Diencephalon (tissue), 1 donor: ENCODE results near the gene APCDD1. TPM values are rescaled to one million over a fixed set of nuclear protein-coding genes. Genes with fewer than 3 reads are reported as not detected.

Experiments used
- total RNA-seq: library from RNA; depleted of rRNA; stranded (reverse); fragments of >200 nt; gene quantifications from one replicate; pipeline ENCODE4 v1.2.3, GENCODE V29; 2014

The APCDD1 gene
- total RNA-seq: 26.8 TPM

DNA sequence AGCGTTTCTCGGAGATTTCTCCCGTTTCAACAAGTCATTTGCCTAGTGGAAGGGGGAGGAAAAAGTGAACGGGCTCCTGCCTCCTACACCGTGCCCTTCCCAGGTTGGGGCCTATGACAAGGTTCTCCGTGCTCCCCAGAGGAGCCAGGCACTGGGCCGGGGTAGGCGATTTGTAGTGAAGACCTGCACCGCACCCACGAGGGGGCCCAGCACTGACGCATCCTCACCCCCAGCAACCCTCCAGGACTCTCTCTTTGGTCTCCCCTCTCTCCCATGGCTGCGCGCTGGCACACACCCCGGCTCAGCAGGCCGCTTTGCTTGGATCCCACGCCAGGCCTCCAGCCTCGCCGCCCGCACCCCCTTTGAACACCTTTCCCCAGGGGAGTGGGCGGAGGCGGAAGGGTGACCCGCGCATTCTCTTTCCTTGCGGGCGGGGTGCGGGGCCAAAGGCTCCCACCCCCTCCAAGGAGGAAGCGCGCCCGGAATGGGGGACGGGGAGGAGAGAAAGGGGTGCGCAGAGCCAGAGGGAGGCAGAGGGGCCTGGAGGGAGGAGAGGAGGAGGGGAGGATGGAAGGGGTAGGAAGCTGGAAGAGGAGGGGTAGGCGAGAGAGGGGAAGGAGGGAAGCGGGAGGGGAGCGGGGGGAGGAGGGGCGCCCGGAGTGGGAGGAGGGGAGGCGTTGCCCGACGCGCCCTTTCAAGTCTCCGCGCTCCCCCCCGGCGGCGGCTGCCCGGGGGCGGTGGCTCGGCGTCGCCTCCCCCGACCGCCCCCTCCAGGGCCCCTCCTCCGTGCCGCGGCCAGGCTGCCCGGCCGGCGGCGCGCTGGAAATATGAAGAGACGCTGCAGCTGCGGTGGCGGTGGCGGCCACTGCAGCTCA, at the start of gene APCDD1:
TSS of gene APCDD1 (plus strand) at position 830 of the 875 bp plus-strand sequence. CDS start 347 bp downstream, outside the sequence.

GRCh38 chr18:10525697-10526560, 71.5 kb downstream of the APCDD1 start, which contains the start of gene NAPG:
Gene NAPG, plus strand, starts transcription at chr18:10526027. Its CDS starts 76 bp downstream, at chr18:10526103.

Other genes starting within 250 kb of the APCDD1 start
- 126 TPM for gene NAPG, start 71.4 kb downstream of the APCDD1 start, total RNA-seq